CD4-positive, alpha-beta memory T cell (primary cell): ENCODE data around the gene RFX1. TPM values are rescaled to one million over a fixed set of nuclear protein-coding genes. Genes with fewer than 3 reads are reported as not detected.

Experiments used
- CTCF ChIA-PET: fragments of 350-600 bp; sonication (Branson Sonifier 250); formaldehyde crosslinking; loops from one replicate; lab custom pipeline; 2021; ENCODE audit warnings: inconsistent platforms; ENCODE audit not compliant: partially characterized antibody; lab: Charles Lee
- POLR2A ChIA-PET: fragments of 350-600 bp; sonication (Branson Sonifier 250); formaldehyde crosslinking; loops from one replicate; lab custom pipeline; 2021; ENCODE audit not compliant: partially characterized antibody; lab: Charles Lee
- DNase-seq, 5 donors: peaks; one replicate each; pipeline versions ENCODE4 v3.0.0 to v3.0.0-alpha.2; 2020 to 2022; ENCODE audit warnings: mixed read lengths in 1 of 5
- H3K27ac ChIP-seq: one replicate; pipeline ENCODE4 v1.7.0; 2013; ENCODE audit warnings: low read depth, low read length
- H3K27me3 ChIP-seq: 2 replicates; pipeline ENCODE4 v1.7.0; 2013; ENCODE audit warnings: mild to moderate bottlenecking, low read length, moderate library complexity; ENCODE audit not compliant: insufficient read depth
- H3K36me3 ChIP-seq: 2 replicates; pipeline ENCODE4 v1.7.0; 2013; ENCODE audit warnings: mild to moderate bottlenecking, low read length, moderate library complexity; ENCODE audit not compliant: insufficient read depth
- H3K4me1 ChIP-seq: 2 replicates; pipeline ENCODE4 v1.7.0; 2013; ENCODE audit warnings: mild to moderate bottlenecking, low read length, moderate library complexity; ENCODE audit not compliant: insufficient read depth
- H3K4me3 ChIP-seq, 2 donors: one replicate each; pipeline ENCODE4 v1.7.0; 2013; ENCODE audit warnings: low read length in 2 of 2, mild to moderate bottlenecking in 1 of 2
- H3K9me3 ChIP-seq, 2 donors: one replicate each; pipeline ENCODE4 v1.7.0; 2013; ENCODE audit warnings: low read length in 2 of 2, control low read depth in 1 of 2; ENCODE audit not compliant: control insufficient read depth in 1 of 2
- H3K27ac Mint-ChIP-seq, 7 donors: one replicate each; pipeline ENCODE4 v1.8.0; 2020 to 2021; ENCODE audit warnings: mixed read lengths in 7 of 7, mild to moderate bottlenecking in 6 of 7, inconsistent platforms in 3 of 7, moderate library complexity in 3 of 7
- H3K27me3 Mint-ChIP-seq, 2 donors: one replicate each; pipeline ENCODE4 v1.8.0; 2020 to 2021; ENCODE audit warnings: mixed read lengths in 2 of 2
- H3K36me3 Mint-ChIP-seq, 2 donors: one replicate each; pipeline ENCODE4 v1.8.0; 2020 to 2021; ENCODE audit warnings: mixed read lengths in 2 of 2, inconsistent platforms in 1 of 2, mild to moderate bottlenecking in 1 of 2
- H3K4me1 Mint-ChIP-seq, 4 donors: one replicate each; pipeline ENCODE4 v1.8.0; 2020 to 2021; ENCODE audit warnings: mixed read lengths in 4 of 4, mild to moderate bottlenecking in 1 of 4
- H3K4me3 Mint-ChIP-seq, 8 donors: one replicate each; pipeline ENCODE4 v1.8.0; 2020 to 2021; ENCODE audit warnings: mixed read lengths in 8 of 8, mild to moderate bottlenecking in 7 of 8, moderate library complexity in 6 of 8, inconsistent platforms in 3 of 8
- H3K9me3 Mint-ChIP-seq, 8 donors: one replicate each; pipeline ENCODE4 v1.8.0; 2020 to 2021; ENCODE audit warnings: mixed read lengths in 8 of 8, mild to moderate bottlenecking in 5 of 8, inconsistent platforms in 3 of 8, moderate library complexity in 1 of 8
- intact Hi-C: fragments of 100-400 bp; cut with micrococcal nuclease; formaldehyde crosslinking; loops from one replicate; pipeline ENCODE4 v1.15.1; 2023
- polyA plus RNA-seq, 2 donors: library from polyadenylated mRNA; unstranded; fragments of 300-500 nt; fragmentation: Illumina TruSeq; gene quantifications; one replicate each; pipeline ENCODE4 v1.2.3, GENCODE V29; 2021
- total RNA-seq, 2 experiments: library from RNA; stranded (reverse); gene quantifications; one replicate each; pipeline ENCODE4 v1.2.3, GENCODE V29; 2021

The RFX1 gene
- total and polyA plus RNA-seq, 4 experiments from 2014 or later = 2.5 to 17.8 (median 17.4) TPM; not detected in 1

- Histone ChIP-seq H3K4me3 (no peak overlapping the region), H3K27me3 (no peaks in the 10 kb centered on the region), H3K36me3 (peaks cover 45% of the 10 kb centered on the region), H3K27ac (no peak overlapping the region), H3K4me1 (no peaks in the 10 kb centered on the region), H3K9me3 (no peaks in the 10 kb centered on the region)
- CTCF ChIA-PET = interaction anchor here (0.6 to 1.2 kb wide), 4 partner anchors 43 to 76 kb away, joined by 3 to 5 read pairs (median 4); no protein-coding TSS in a partner anchor
- no peak for DNase-seq
- no peaks in the 10 kb centered on the region for H3K9me3 Mint-ChIP-seq
- POLR2A ChIA-PET = interaction anchor here (0.9 to 2.3 kb wide), 4 partner anchors 26 to 72 kb away, joined by 3 to 11 read pairs (median 8); partner anchors contain the start of gene IL27RA
- intact Hi-C loops = loop anchor here (10.0 kb wide), 1 partner anchor 115 kb away; the partner anchor contains the start of gene MISP3
- H3K27me3 Mint-ChIP-seq = no peaks in the 10 kb centered on the region
- H3K4me1 Mint-ChIP-seq = peaks cover 0 to 3% (median 0%) of the 10 kb centered on the region in 4 donors
- peaks cover 18 to 60% of the 10 kb centered on the region in 2 donors for H3K36me3 Mint-ChIP-seq
- H3K4me3 Mint-ChIP-seq = no peak overlapping the region
- H3K27ac Mint-ChIP-seq = peak overlapping the region in 1 of 7 donors; percentile 68
Measured at GRCh38 chr19:13959962-13960862, 45.9 kb downstream of the RFX1 start.

- peaks cover 51% of the 10 kb centered on the region for H3K36me3 ChIP-seq
- H3K9me3 Mint-ChIP-seq = no peaks in the 10 kb centered on the region
- POLR2A ChIA-PET = interaction anchor here (0.9 to 2.3 kb wide), 3 partner anchors 27 to 72 kb away, joined by 3 to 11 read pairs (median 11); partner anchors contain the start of gene IL27RA
- no peaks in the 10 kb centered on the region for H3K27me3 Mint-ChIP-seq
- H3K4me3 Mint-ChIP-seq = no peak overlapping the region
- peaks cover 0 to 4% (median 2%) of the 10 kb centered on the region in 4 donors for H3K4me1 Mint-ChIP-seq
- H3K4me3 ChIP-seq = no peak overlapping the region
- intact Hi-C loops = loop anchor here (10.0 kb wide), 1 partner anchor 115 kb away; the partner anchor contains the start of gene MISP3
- no peaks in the 10 kb centered on the region for H3K27me3 ChIP-seq
- DNase-seq = no peak
- CTCF ChIA-PET = no interaction called here
- H3K36me3 Mint-ChIP-seq = peaks cover 12 to 55% of the 10 kb centered on the region in 2 donors
- no peaks in the 10 kb centered on the region for H3K9me3 ChIP-seq
- no peak overlapping the region for H3K27ac ChIP-seq
- peaks cover 3% of the 10 kb centered on the region for H3K4me1 ChIP-seq
- H3K27ac Mint-ChIP-seq = no peak overlapping the region
Measured at GRCh38 chr19:13959141-13959961, 46.8 kb downstream of the RFX1 start.

- Mint-ChIP-seq H3K4me1 (peaks cover 6 to 17% (median 8%) of the 10 kb centered on the region in 4 donors), H3K27ac (peak overlapping the region in 1 of 7 donors; percentile 31), H3K27me3 (no peaks in the 10 kb centered on the region), H3K4me3 (no peak overlapping the region), H3K36me3 (peaks cover 12 to 56% of the 10 kb centered on the region in 2 donors), H3K9me3 (no peaks in the 10 kb centered on the region)
- Histone ChIP-seq H3K27me3 (no peaks in the 10 kb centered on the region), H3K36me3 (peaks cover 51% of the 10 kb centered on the region), H3K9me3 (no peaks in the 10 kb centered on the region), H3K4me1 (peaks cover 15% of the 10 kb centered on the region), H3K4me3 (no peak overlapping the region), H3K27ac (no peak overlapping the region)
- intact Hi-C loops = loop anchor here (10.0 kb wide), 1 partner anchor 117 kb away; the partner anchor contains the start of gene MISP3
- POLR2A ChIA-PET = interaction anchor here (0.5 to 1.3 kb wide), 3 partner anchors 32 to 74 kb away, joined by 3 to 7 read pairs (median 3); partner anchors contain the start of genes IL27RA and RFX1
- CTCF ChIA-PET = no interaction called here
- no peak for DNase-seq
Measured at GRCh38 chr19:13958043-13958442, 48.1 kb downstream of the RFX1 start.

- no peaks in the 10 kb centered on the region for H3K9me3 Mint-ChIP-seq
- Histone ChIP-seq H3K36me3 (peaks cover 51% of the 10 kb centered on the region), H3K4me3 (no peak overlapping the region), H3K9me3 (no peaks in the 10 kb centered on the region), H3K27me3 (no peaks in the 10 kb centered on the region), H3K27ac (no peak overlapping the region), H3K4me1 (peaks cover 16% of the 10 kb centered on the region)
- intact Hi-C loops = loop anchor here (10.0 kb wide), 1 partner anchor 118 kb away; the partner anchor contains the start of gene MISP3
- no peak for DNase-seq
- no peaks in the 10 kb centered on the region for H3K27me3 Mint-ChIP-seq
- H3K27ac Mint-ChIP-seq = peak overlapping the region in 3 of 7 donors; percentile 44 to 78 (median 73)
- no peak overlapping the region for H3K4me3 Mint-ChIP-seq
- ChIA-PET POLR2A (interaction anchor here (7.2 kb wide), 1 partner anchor 48 kb away, joined by 119 read pairs; the partner anchor contains the start of gene RFX1), CTCF (interaction anchor here (1.1 kb wide), 1 partner anchor 46 kb away, joined by 5 read pairs; no protein-coding TSS in a partner anchor)
- peaks cover 12 to 62% of the 10 kb centered on the region in 2 donors for H3K36me3 Mint-ChIP-seq
- peaks cover 8 to 21% (median 12%) of the 10 kb centered on the region in 4 donors for H3K4me1 Mint-ChIP-seq
Measured at GRCh38 chr19:13957051-13957450, 49.1 kb downstream of the RFX1 start.

DNA sequence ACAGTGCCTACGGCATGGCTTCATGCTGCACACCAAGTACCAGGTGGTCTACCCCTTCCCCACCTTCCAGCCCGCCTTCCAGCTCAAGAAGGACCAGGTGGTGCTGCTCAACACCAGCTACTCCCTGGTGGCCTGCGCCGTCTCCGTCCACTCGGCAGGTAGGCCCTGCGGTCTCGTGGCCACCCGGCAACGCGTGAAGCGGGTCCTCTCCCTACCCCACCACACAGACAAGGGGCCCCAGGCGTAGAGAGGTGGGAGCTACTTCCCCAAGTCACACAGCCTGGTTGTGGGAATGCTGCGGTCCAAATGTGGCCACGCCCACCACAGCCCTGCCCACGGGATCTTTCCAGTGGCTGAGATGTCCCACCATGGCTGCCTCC, 49.8 kb downstream of the RFX1 start:
- Histone ChIP-seq H3K36me3 (peaks cover 51% of the 10 kb centered on the region), H3K27ac (no peak overlapping the region), H3K4me3 (no peak overlapping the region), H3K9me3 (no peaks in the 10 kb centered on the region), H3K4me1 (peaks cover 22% of the 10 kb centered on the region), H3K27me3 (no peaks in the 10 kb centered on the region)
- no peaks in the 10 kb centered on the region for H3K9me3 Mint-ChIP-seq
- H3K36me3 Mint-ChIP-seq = peaks cover 8 to 60% of the 10 kb centered on the region in 2 donors
- H3K4me3 Mint-ChIP-seq = no peak overlapping the region
- DNase-seq = no peak
- intact Hi-C loops = loop anchor here (10.0 kb wide), 1 partner anchor 118 kb away; the partner anchor contains the start of gene MISP3
- H3K27me3 Mint-ChIP-seq = no peaks in the 10 kb centered on the region
- peaks cover 12 to 28% (median 17%) of the 10 kb centered on the region in 4 donors for H3K4me1 Mint-ChIP-seq
- ChIA-PET POLR2A (interaction anchor here (7.2 kb wide), 1 partner anchor 48 kb away, joined by 119 read pairs; the partner anchor contains the start of gene RFX1), CTCF (interaction anchor here (1.1 kb wide), 1 partner anchor 45 kb away, joined by 5 read pairs; no protein-coding TSS in a partner anchor)
- peak overlapping the region in 1 of 7 donors; percentile 67 for H3K27ac Mint-ChIP-seq

GRCh38 chr19:13955662-13956364, 50.3 kb downstream of the RFX1 start:
- ChIA-PET POLR2A (interaction anchor here (1.2 to 7.2 kb wide), 3 partner anchors 29 to 76 kb away, joined by 6 to 119 read pairs (median 7); partner anchors contain the start of genes IL27RA and RFX1), CTCF (interaction anchor here (1.1 to 1.6 kb wide), 2 partner anchors 45 to 103 kb away, joined by 5 read pairs; no protein-coding TSS in a partner anchor)
- intact Hi-C loops = loop anchor here (10.0 kb wide), 1 partner anchor 119 kb away; the partner anchor contains the start of gene MISP3
- no peaks in the 10 kb centered on the region for H3K9me3 ChIP-seq
- H3K36me3 ChIP-seq = peaks cover 48% of the 10 kb centered on the region
- H3K4me3 ChIP-seq = no peak overlapping the region
- no peak overlapping the region for H3K27ac ChIP-seq
- no peak for DNase-seq
- H3K4me3 Mint-ChIP-seq = no peak overlapping the region
- H3K4me1 ChIP-seq = peaks cover 22% of the 10 kb centered on the region
- peaks cover 12 to 28% (median 17%) of the 10 kb centered on the region in 4 donors for H3K4me1 Mint-ChIP-seq
- no peaks in the 10 kb centered on the region for H3K27me3 Mint-ChIP-seq
- no peaks in the 10 kb centered on the region for H3K9me3 Mint-ChIP-seq
- H3K36me3 Mint-ChIP-seq = peaks cover 7 to 59% of the 10 kb centered on the region in 2 donors
- H3K27ac Mint-ChIP-seq = peak overlapping the region in 1 of 7 donors; percentile 67
- H3K27me3 ChIP-seq = no peaks in the 10 kb centered on the region
